Astrocyte (in vitro differentiated cells and primary cell): Measurements from ENCODE around the gene PRIM1. TPM values are rescaled to one million over a fixed set of nuclear protein-coding genes. Genes with fewer than 3 reads are reported as not detected.
A peak's percentile ranks its signal among the peaks of the same experiment; 100 is the strongest.

ENCODE experiments used
- DNase-seq: peaks from one replicate; pipeline ENCODE4 v3.0.0-alpha.2; 2010; ENCODE audit warnings: low read depth
- FAIRE-seq: peaks from 2 replicates; lab custom pipeline; 2011; peaks lifted over from hg19 to GRCh38; lab: Jason Lieb, UNC
- H2AFZ ChIP-seq: 2 replicates; pipeline ENCODE4 v1.6.0; 2012; ENCODE audit warnings: low read depth, low read length, inconsistent platforms
- H3K27ac ChIP-seq: 2 replicates; pipeline ENCODE4 v1.5.1; 2011; ENCODE audit warnings: low read depth, low read length, inconsistent platforms
- H3K27me3 ChIP-seq: 2 replicates; pipeline ENCODE4 v1.6.0; 2011; ENCODE audit warnings: low read length, inconsistent platforms; ENCODE audit not compliant: insufficient read depth
- H3K36me3 ChIP-seq: 2 replicates; pipeline ENCODE4 v1.5.1; 2011; ENCODE audit warnings: low read length, inconsistent platforms; ENCODE audit not compliant: insufficient read depth
- H3K4me1 ChIP-seq: 2 replicates; pipeline ENCODE4 v1.5.1; 2011; ENCODE audit warnings: low read length, inconsistent platforms; ENCODE audit not compliant: insufficient read depth
- H3K4me2 ChIP-seq: 2 replicates; pipeline ENCODE4 v1.6.0; 2012; ENCODE audit warnings: low read length, inconsistent platforms
- H3K4me3 ChIP-seq: 2 replicates; pipeline ENCODE4 v1.5.1; 2011; ENCODE audit warnings: low read depth, mild to moderate bottlenecking, low read length, inconsistent platforms; ENCODE audit not compliant: insufficient read depth
- H3K79me2 ChIP-seq: 2 replicates; pipeline ENCODE4 v1.6.0; 2012; ENCODE audit warnings: mild to moderate bottlenecking, low read length, inconsistent platforms; ENCODE audit not compliant: insufficient read depth
- H3K9ac ChIP-seq: 2 replicates; pipeline ENCODE4 v1.6.0; 2012; ENCODE audit warnings: mild to moderate bottlenecking, low read length, inconsistent platforms
- H3K9me3 ChIP-seq: 2 replicates; pipeline ENCODE4 v1.5.1; 2012; ENCODE audit warnings: low read depth, mild to moderate bottlenecking, low read length, inconsistent platforms; ENCODE audit not compliant: insufficient read depth
- H4K20me1 ChIP-seq: 2 replicates; pipeline ENCODE4 v1.6.0; 2012; ENCODE audit warnings: low read length, inconsistent platforms; ENCODE audit not compliant: insufficient read depth
- H3K27ac Mint-ChIP-seq: one replicate; pipeline ENCODE4 v1.8.0; 2021; ENCODE audit warnings: mild to moderate bottlenecking, mixed read lengths; ENCODE audit not compliant: unreplicated experiment
- H3K27me3 Mint-ChIP-seq: one replicate; pipeline ENCODE4 v1.8.0; 2021; ENCODE audit warnings: low read depth, mixed read lengths; ENCODE audit not compliant: unreplicated experiment
- H3K36me3 Mint-ChIP-seq: one replicate; pipeline ENCODE4 v1.8.0; 2021; ENCODE audit warnings: low read depth, mixed read lengths; ENCODE audit not compliant: unreplicated experiment
- H3K4me1 Mint-ChIP-seq: one replicate; pipeline ENCODE4 v1.8.0; 2021; ENCODE audit warnings: low read depth, mixed read lengths; ENCODE audit not compliant: unreplicated experiment
- H3K4me3 Mint-ChIP-seq: one replicate; pipeline ENCODE4 v1.8.0; 2021; ENCODE audit warnings: mild to moderate bottlenecking, moderate library complexity, mixed read lengths; ENCODE audit not compliant: unreplicated experiment
- H3K9me3 Mint-ChIP-seq: one replicate; pipeline ENCODE4 v1.8.0; 2021; ENCODE audit warnings: mild to moderate bottlenecking, mixed read lengths; ENCODE audit not compliant: unreplicated experiment
- EZH2 ChIP-seq: IDR thresholded peaks from 2 replicates; pipeline ENCODE4 v1.6.1; 2012; ENCODE audit warnings: mild to moderate bottlenecking, low read length, inconsistent platforms; ENCODE audit not compliant: insufficient read depth
- total RNA-seq: library from RNA; stranded (reverse); gene quantifications from 2 replicates; pipeline ENCODE4 v1.2.1, GENCODE V29; 2021
- TF ChIP-seq, protein P1 (sequence below): IDR thresholded peaks from 2 replicates; pipeline ENCODE4 v1.5.1; 2011; ENCODE audit warnings: low read depth, mild to moderate bottlenecking, inconsistent platforms, low read length, moderate library complexity; ENCODE audit not compliant: insufficient read depth

The PRIM1 gene
- total RNA-seq, 1 donor from 2014 or later = 2.6 TPM

DNA sequence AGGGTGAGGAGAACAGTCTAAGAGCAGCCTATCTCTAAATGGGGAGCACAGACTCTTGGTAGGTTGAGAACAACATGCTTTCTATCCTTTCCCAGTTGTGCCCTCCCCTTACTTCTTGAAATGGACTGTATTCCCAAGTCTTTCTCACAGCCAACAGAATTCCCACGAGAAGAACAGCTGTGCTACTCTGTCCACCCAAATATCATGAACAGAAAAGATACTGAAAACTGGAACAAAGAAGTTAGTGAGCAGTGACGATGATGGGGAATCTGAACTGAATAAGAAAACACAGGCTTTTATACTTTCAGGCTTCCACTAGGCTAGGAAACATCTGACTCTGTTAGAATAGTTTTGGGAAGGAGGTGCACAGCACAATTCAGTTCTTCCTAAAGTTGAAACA is 30.4 kb downstream of the PRIM1 start:
- H3K27ac Mint-ChIP-seq = no peak overlapping the region
- H3K4me1 Mint-ChIP-seq = peaks cover 48% of the 10 kb centered on the region
- Histone ChIP-seq H3K4me1 (peaks cover 24% of the 10 kb centered on the region), H3K27me3 (no peaks in the 10 kb centered on the region), H3K79me2 (peaks cover 81% of the 10 kb centered on the region), H4K20me1 (peaks cover 76% of the 10 kb centered on the region), H3K9me3 (no peaks in the 10 kb centered on the region), H3K9ac (peak overlapping the region; percentile 100), H3K4me2 (peak overlapping the region; percentile 99), H3K27ac (no peak overlapping the region), H3K36me3 (peaks cover 31% of the 10 kb centered on the region), H3K4me3 (peak overlapping the region; percentile 0), H2AFZ (no peak overlapping the region)
- FAIRE-seq (no peak), DNase-seq (no peak)
- H3K27me3 Mint-ChIP-seq = no peaks in the 10 kb centered on the region
- H3K4me3 Mint-ChIP-seq = peak overlapping the region; percentile 99
- no peak for TF ChIP-seq EZH2
- TF ChIP-seq, protein P1, sequence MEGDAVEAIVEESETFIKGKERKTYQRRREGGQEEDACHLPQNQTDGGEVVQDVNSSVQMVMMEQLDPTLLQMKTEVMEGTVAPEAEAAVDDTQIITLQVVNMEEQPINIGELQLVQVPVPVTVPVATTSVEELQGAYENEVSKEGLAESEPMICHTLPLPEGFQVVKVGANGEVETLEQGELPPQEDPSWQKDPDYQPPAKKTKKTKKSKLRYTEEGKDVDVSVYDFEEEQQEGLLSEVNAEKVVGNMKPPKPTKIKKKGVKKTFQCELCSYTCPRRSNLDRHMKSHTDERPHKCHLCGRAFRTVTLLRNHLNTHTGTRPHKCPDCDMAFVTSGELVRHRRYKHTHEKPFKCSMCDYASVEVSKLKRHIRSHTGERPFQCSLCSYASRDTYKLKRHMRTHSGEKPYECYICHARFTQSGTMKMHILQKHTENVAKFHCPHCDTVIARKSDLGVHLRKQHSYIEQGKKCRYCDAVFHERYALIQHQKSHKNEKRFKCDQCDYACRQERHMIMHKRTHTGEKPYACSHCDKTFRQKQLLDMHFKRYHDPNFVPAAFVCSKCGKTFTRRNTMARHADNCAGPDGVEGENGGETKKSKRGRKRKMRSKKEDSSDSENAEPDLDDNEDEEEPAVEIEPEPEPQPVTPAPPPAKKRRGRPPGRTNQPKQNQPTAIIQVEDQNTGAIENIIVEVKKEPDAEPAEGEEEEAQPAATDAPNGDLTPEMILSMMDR = no peak
- no peaks in the 10 kb centered on the region for H3K9me3 Mint-ChIP-seq
- peaks cover 23% of the 10 kb centered on the region for H3K36me3 Mint-ChIP-seq

DNA sequence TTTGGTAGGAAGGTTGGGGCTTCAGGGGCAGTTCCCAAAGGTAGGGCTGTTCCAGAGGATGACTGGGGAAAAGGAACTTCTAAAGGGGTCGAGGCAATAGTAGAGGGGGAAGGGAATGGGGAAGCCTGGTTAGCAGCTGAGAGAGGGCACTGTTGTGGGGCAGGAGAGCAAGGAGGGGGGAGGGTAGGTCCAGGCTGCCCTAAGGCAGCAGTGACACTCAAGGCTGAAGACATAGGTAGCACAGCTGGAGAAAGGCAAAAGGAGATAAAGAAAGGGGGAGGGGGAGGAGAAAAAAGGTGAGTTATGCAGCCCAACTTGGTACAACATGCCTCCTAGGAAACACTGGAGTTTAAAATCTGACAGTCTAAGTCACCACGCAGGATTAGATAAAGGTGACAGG is 30.9 kb downstream of the PRIM1 start:
- H3K79me2 ChIP-seq = peaks cover 86% of the 10 kb centered on the region
- no peaks in the 10 kb centered on the region for H3K27me3 ChIP-seq
- H3K4me3 ChIP-seq = peak overlapping the region; percentile 0
- H2AFZ ChIP-seq = no peak overlapping the region
- no peak overlapping the region for H3K27ac ChIP-seq
- peaks cover 26% of the 10 kb centered on the region for H3K36me3 Mint-ChIP-seq
- no peaks in the 10 kb centered on the region for H3K9me3 ChIP-seq
- peak overlapping the region; percentile 62 for H3K27ac Mint-ChIP-seq
- peaks cover 31% of the 10 kb centered on the region for H3K36me3 ChIP-seq
- H3K9me3 Mint-ChIP-seq = no peaks in the 10 kb centered on the region
- peaks cover 26% of the 10 kb centered on the region for H3K4me1 ChIP-seq
- no peak overlapping the region for H3K9ac ChIP-seq
- peaks cover 53% of the 10 kb centered on the region for H3K4me1 Mint-ChIP-seq
- DNase-seq (no peak), FAIRE-seq (no peak)
- peak overlapping the region; percentile 99 for H3K4me3 Mint-ChIP-seq
- H3K27me3 Mint-ChIP-seq = no peaks in the 10 kb centered on the region
- peak overlapping the region; percentile 99 for H3K4me2 ChIP-seq
- peaks cover 81% of the 10 kb centered on the region for H4K20me1 ChIP-seq
- TF ChIP-seq, protein P1 = no peak
- no peak for TF ChIP-seq EZH2

DNA sequence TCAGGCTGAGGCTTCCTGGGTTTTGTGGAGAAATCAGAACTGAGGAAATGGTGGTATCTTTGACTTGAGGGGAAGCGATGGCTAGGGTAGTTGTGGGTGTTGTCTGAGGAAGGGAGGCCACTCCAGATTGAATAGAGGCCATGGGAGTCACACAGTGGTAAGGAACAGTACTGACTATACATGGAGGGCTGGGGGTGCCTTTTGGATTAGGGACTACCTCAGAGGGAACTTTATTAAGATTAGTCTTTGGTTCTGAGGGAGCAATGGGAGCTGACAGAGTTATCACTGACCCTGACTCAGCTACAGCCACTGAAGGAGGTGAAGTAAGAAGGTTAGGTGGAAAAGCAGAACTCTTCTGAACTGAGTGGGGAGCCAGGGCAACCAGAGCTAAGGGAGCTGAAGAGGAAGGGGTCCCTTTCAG is 31.4 kb downstream of the PRIM1 start:
- peaks cover 34% of the 10 kb centered on the region for H3K36me3 ChIP-seq
- H3K9ac ChIP-seq = no peak overlapping the region
- no peaks in the 10 kb centered on the region for H3K27me3 Mint-ChIP-seq
- H3K4me2 ChIP-seq = peak overlapping the region; percentile 99
- H3K79me2 ChIP-seq = peaks cover 91% of the 10 kb centered on the region
- H3K36me3 Mint-ChIP-seq = peaks cover 31% of the 10 kb centered on the region
- no peak overlapping the region for H3K4me3 ChIP-seq
- H3K4me3 Mint-ChIP-seq = peak overlapping the region; percentile 99
- H4K20me1 ChIP-seq = peaks cover 85% of the 10 kb centered on the region
- no peaks in the 10 kb centered on the region for H3K9me3 Mint-ChIP-seq
- H3K27ac Mint-ChIP-seq = peak overlapping the region; percentile 62
- H3K27ac ChIP-seq = no peak overlapping the region
- H2AFZ ChIP-seq = no peak overlapping the region
- H3K27me3 ChIP-seq = no peaks in the 10 kb centered on the region
- H3K4me1 ChIP-seq = peaks cover 27% of the 10 kb centered on the region
- FAIRE-seq (no peak), DNase-seq (no peak)
- H3K4me1 Mint-ChIP-seq = peaks cover 55% of the 10 kb centered on the region
- no peaks in the 10 kb centered on the region for H3K9me3 ChIP-seq
- TF ChIP-seq EZH2 = no peak
- TF ChIP-seq, protein P1 = no peak
